GM18526 (cell line): Measurements from ENCODE around the gene CLSTN2.

Experiments used
- POLR2A ChIP-seq: IDR thresholded peaks from 3 replicates; pipeline ENCODE4 v1.6.1; 2011; ENCODE audit not compliant: insufficient read length; ENCODE audit errors: extremely low read depth

The CLSTN2 gene

GRCh38 chr3:139970526-139970925 lies 35.5 kb downstream of the CLSTN2 start:
- TF ChIP-seq POLR2A = no peak

- TF ChIP-seq POLR2A = no peak
Measured at GRCh38 chr3:139974809-139975425, 39.9 kb downstream of the CLSTN2 start.

GRCh38 chr3:139975594-139976365 lies 40.8 kb downstream of the CLSTN2 start:
- no peak for TF ChIP-seq POLR2A

GRCh38 chr3:139978966-139979365 lies 44.0 kb downstream of the CLSTN2 start:
- no peak for TF ChIP-seq POLR2A

GRCh38 chr3:139979991-139980390 lies 45.0 kb downstream of the CLSTN2 start:
- no peak for TF ChIP-seq POLR2A

GRCh38 chr3:139982404-139982803 lies 47.4 kb downstream of the CLSTN2 start:
- TF ChIP-seq POLR2A = no peak

GRCh38 chr3:139985576-139985975 lies 50.6 kb downstream of the CLSTN2 start:
- no peak for TF ChIP-seq POLR2A

GRCh38 chr3:139987908-139988307 lies 52.9 kb downstream of the CLSTN2 start:
- TF ChIP-seq POLR2A = no peak

- TF ChIP-seq POLR2A = no peak
Measured at GRCh38 chr3:139988472-139989156, 53.6 kb downstream of the CLSTN2 start.

GRCh38 chr3:139994891-139995290 lies 59.9 kb downstream of the CLSTN2 start:
- no peak for TF ChIP-seq POLR2A

- no peak for TF ChIP-seq POLR2A
Measured at GRCh38 chr3:140004271-140004670, 69.3 kb downstream of the CLSTN2 start.

GRCh38 chr3:140006331-140006730 lies 71.3 kb downstream of the CLSTN2 start:
- TF ChIP-seq POLR2A = no peak

- TF ChIP-seq POLR2A = no peak
Measured at GRCh38 chr3:140007081-140007480, 72.1 kb downstream of the CLSTN2 start.

- no peak for TF ChIP-seq POLR2A
Measured at GRCh38 chr3:140007911-140008869, 73.2 kb downstream of the CLSTN2 start.

- TF ChIP-seq POLR2A = no peak
Measured at GRCh38 chr3:140010391-140010790, 75.4 kb downstream of the CLSTN2 start.
